GM12878 (cell line): ENCODE results near the gene WNK2.

Source experiments
- FOS ChIP-seq: IDR thresholded peaks from 3 replicates; pipeline ENCODE4 v1.6.1; 2011; ENCODE audit warnings: borderline replicate concordance; ENCODE audit not compliant: insufficient read length; ENCODE audit errors: extremely low read depth
- HDAC6 ChIP-seq: fragments of 200-600 bp; sonication (generic); IDR thresholded peaks from one replicate; pipeline ENCODE4 v1.8.0; 2017; ENCODE audit warnings: antibody characterized with exemption; ENCODE audit not compliant: unreplicated experiment
- MXI1 ChIP-seq: fragments of 150-350 bp; IDR thresholded peaks from 2 replicates; pipeline ENCODE4 v1.6.1; 2011; ENCODE audit warnings: low read depth, mild to moderate bottlenecking, inconsistent platforms, low read length, improper control_type of control experiment
- SRF ChIP-seq, 2 experiments: IDR thresholded peaks; 2 replicates each; pipeline ENCODE4 v1.6.1; 2011; ENCODE audit warnings: low read depth in 2 of 2, low read length in 2 of 2, mild to moderate bottlenecking in 1 of 2, moderate library complexity in 1 of 2
- STAT3 ChIP-seq: IDR thresholded peaks from 2 replicates; pipeline ENCODE4 v1.6.1; 2011; ENCODE audit warnings: low read depth, low read length, improper control_type of control experiment
- TF ChIP-seq, protein P1 (sequence below): IDR thresholded peaks from 2 replicates; pipeline ENCODE4 v1.6.1; 2012; ENCODE audit warnings: low read depth, low read length, improper control_type of control experiment

DNA sequence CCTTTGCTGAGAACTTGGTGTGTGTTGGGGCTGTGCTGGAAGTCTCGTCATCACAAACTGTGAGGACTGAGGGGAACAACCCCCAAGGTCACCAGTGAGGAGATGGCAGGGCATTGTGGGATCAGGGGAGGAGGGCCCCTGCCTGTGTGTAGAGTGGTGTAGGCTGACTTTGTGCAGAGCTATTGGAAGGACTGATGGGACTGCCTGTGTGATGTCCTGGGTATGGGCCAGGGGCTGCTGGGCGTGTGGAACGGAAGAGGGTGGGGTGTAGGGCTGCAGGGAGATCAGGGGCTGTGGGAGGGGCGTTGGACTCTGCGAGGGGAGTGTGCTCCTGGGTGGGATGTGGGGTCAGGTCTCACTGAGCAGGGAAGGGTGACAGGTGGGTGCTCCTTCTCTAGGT, 3.6 kb downstream of the WNK2 start:
- no peak for TF ChIP-seq SRF (IDR thresholded peaks at IDR 0.05; ENCODE audit: low read depth in 2 of 2, low read length in 2 of 2)
- TF ChIP-seq MXI1: no peak
- no peak for TF ChIP-seq HDAC6
- TF ChIP-seq STAT3: no peak
- TF ChIP-seq, protein P1, sequence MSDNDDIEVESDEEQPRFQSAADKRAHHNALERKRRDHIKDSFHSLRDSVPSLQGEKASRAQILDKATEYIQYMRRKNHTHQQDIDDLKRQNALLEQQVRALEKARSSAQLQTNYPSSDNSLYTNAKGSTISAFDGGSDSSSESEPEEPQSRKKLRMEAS: no peak
- TF ChIP-seq FOS: no peak
